ENCODE measurements around the gene MYH4. TPM values are rescaled to one million over a fixed set of nuclear protein-coding genes. Genes with fewer than 3 reads are reported as not detected.

The MYH4 gene
- total and polyA plus RNA-seq, 10 of the 15 experiments (the other 5 are each of a cell fraction or from before 2014, with no cell fraction given) = not detected

GRCh38 chr17:10439816-10440215, 29.5 kb downstream of the MYH4 start:
- Histone ChIP-seq H3K4me2 (ENCODE audit: control insufficient read depth, insufficient read depth) (no peak overlapping the region), H3K9me3 (replicated peaks; ENCODE audit: control insufficient read depth, insufficient read depth, low read length) (no peaks in the 10 kb centered on the region), H3K9ac (ENCODE audit: control insufficient read depth, insufficient read depth, low read length) (no peak overlapping the region), H3K36me3 (ENCODE audit: control insufficient read depth in 2 of 2, insufficient read depth in 2 of 2, low read length in 1 of 2) (no peaks in the 10 kb centered on the region), H3K79me2 (ENCODE audit: control insufficient read depth, insufficient read depth, low read length) (no peaks in the 10 kb centered on the region), H2AFZ (ENCODE audit: control insufficient read depth, low read depth, low read length) (no peak overlapping the region), H3K4me3 (no peak overlapping the region), H4K20me1 (ENCODE audit: control insufficient read depth, insufficient read depth) (no peaks in the 10 kb centered on the region), H3K27ac (ENCODE audit: control insufficient read depth, insufficient read depth) (no peak overlapping the region), H3K4me1 (ENCODE audit: control insufficient read depth, insufficient read depth, low read length) (no peaks in the 10 kb centered on the region), H3K27me3 (replicated peaks in 1 of 2; ENCODE audit: control insufficient read depth in 2 of 2, insufficient read depth in 2 of 2, low read length in 1 of 2) (no peaks in the 10 kb centered on the region; a peak in 1 of 4 replicates)
- ChIA-PET POLR2A (no interaction called here), RAD21 (ENCODE audit: unreplicated experiment) (no interaction called here), CTCF (no interaction called here), SMC1A (ENCODE audit: uncharacterized antibody, unreplicated experiment) (no interaction called here)
- no peak for ATAC-seq
- no peak for FAIRE-seq
- in situ Hi-C loops (cut with MboI) = no loop called here
- WGBS (ENCODE audit: insufficient coverage, insufficient replicate concordance, low lambda C conversion rate, missing lambda C conversion rate) = 0% methylated on average over 1 of the region's 1 CpG
- no peak for DNase-seq (ENCODE audit: low read depth, low spot score)
- intact Hi-C loops (cut with micrococcal nuclease; ENCODE audit: unreplicated experiment) = no loop called here
- BruUV-seq (replicated peaks) = no TSS peak
- no peak for TF ChIP-seq BCLAF1 (IDR thresholded peaks at IDR 0.05)
- no peak for TF ChIP-seq MLLT1 (IDR thresholded peaks at IDR 0.05)
- no peak for TF ChIP-seq YY1 (IDR thresholded peaks at IDR 0.05; ENCODE audit: low read depth, low read length)
- no peak for TF ChIP-seq SREBF2 (IDR thresholded peaks at IDR 0.05; ENCODE audit: low read length)
- no peak for TF ChIP-seq IKZF2 (IDR thresholded peaks at IDR 0.05)
- no peak for TF ChIP-seq JUNB (IDR thresholded peaks at IDR 0.05)
- TF ChIP-seq TAF1 (IDR thresholded peaks at IDR 0.05; ENCODE audit: borderline replicate concordance, low read depth, low read length) = no peak
- TF ChIP-seq CEBPB (IDR thresholded peaks at IDR 0.05; ENCODE audit: borderline replicate concordance in 1 of 2, low read depth in 2 of 2, low read length in 2 of 2) = no peak
- TF ChIP-seq NFYB (IDR thresholded peaks at IDR 0.05; ENCODE audit: insufficient read depth, low read depth, low read length) = no peak
- no peak for TF ChIP-seq KDM1A (IDR thresholded peaks at IDR 0.05; ENCODE audit: borderline replicate concordance)
- TF ChIP-seq RFX5 (IDR thresholded peaks at IDR 0.05; ENCODE audit: low read depth, low read length) = no peak
